Stimulated activated naive B cell treated with anti-CD40 and anti-IgM and Interleukin-4, amounts not matched to agents 10 μg/mL and 1 μg/mL and 100 μg/mL, for 72 hours (primary cell): ENCODE data around the gene INSIG2.
A peak's percentile ranks its signal among the peaks of the same experiment; 100 is the strongest.
"Not testable (repeated sequence)": the region's sequence is repeated elsewhere in the genome, so short reads cannot be mapped to it uniquely, and the experiment has no call there.

Source experiments
- ATAC-seq, 2 donors: fragments of 150-1000 bp; cut with Tn5 transposase; replicated peaks; 2 replicates each; pipeline ENCODE4 v1.10.0; 2021; ENCODE audit warnings: moderate library complexity in 1 of 2
- DNase-seq: peaks from one replicate; pipeline ENCODE4 v3.0.0; 2021
- H3K27ac Mint-ChIP-seq: one replicate; pipeline ENCODE4 v1.8.0; 2022; ENCODE audit warnings: mild to moderate bottlenecking, mixed read lengths
- H3K27me3 Mint-ChIP-seq, 2 donors: one replicate each; pipeline ENCODE4 v1.8.0; 2022; ENCODE audit warnings: mixed read lengths in 2 of 2
- H3K36me3 Mint-ChIP-seq, 2 donors: one replicate each; pipeline ENCODE4 v1.8.0; 2022; ENCODE audit warnings: mixed read lengths in 2 of 2, mild to moderate bottlenecking in 1 of 2
- H3K4me1 Mint-ChIP-seq, 2 donors: one replicate each; pipeline ENCODE4 v1.8.0; 2022; ENCODE audit warnings: mixed read lengths in 2 of 2, mild to moderate bottlenecking in 1 of 2
- H3K4me3 Mint-ChIP-seq, 2 donors: one replicate each; pipeline ENCODE4 v1.8.0; 2022; ENCODE audit warnings: mild to moderate bottlenecking in 2 of 2, mixed read lengths in 2 of 2, moderate library complexity in 1 of 2
- H3K9me3 Mint-ChIP-seq, 2 donors: one replicate each; pipeline ENCODE4 v1.8.0; 2022; ENCODE audit warnings: mixed read lengths in 2 of 2, mild to moderate bottlenecking in 1 of 2

INSIG2 gene

DNA sequence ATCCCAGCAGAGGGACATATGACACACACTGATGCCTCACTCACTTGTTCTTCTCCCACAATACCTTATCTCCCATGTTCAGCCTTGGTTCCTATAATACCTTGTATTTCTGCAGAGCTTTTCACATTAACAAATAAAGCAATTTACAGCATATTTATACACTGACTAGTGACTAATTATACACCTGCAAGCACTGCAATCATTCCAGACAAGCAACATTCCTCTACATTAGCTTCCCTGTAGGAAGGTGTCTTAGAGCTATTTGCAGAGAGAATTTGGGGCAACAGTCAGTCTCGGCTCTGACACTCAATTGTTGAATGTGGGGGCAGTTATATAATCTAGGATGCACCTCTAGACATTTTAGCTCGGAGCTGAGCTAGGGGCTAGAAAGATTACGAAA, 9.5 kb upstream of the INSIG2 start:
- Mint-ChIP-seq H3K4me1 (no peaks in the 10 kb centered on the region), H3K27ac (no peak overlapping the region), H3K9me3 (no peaks in the 10 kb centered on the region), H3K4me3 (no peak overlapping the region), H3K27me3 (peaks cover 7 to 27% of the 10 kb centered on the region in 2 donors), H3K36me3 (no peaks in the 10 kb centered on the region)
- ATAC-seq: no peak
- no peak for DNase-seq

DNA sequence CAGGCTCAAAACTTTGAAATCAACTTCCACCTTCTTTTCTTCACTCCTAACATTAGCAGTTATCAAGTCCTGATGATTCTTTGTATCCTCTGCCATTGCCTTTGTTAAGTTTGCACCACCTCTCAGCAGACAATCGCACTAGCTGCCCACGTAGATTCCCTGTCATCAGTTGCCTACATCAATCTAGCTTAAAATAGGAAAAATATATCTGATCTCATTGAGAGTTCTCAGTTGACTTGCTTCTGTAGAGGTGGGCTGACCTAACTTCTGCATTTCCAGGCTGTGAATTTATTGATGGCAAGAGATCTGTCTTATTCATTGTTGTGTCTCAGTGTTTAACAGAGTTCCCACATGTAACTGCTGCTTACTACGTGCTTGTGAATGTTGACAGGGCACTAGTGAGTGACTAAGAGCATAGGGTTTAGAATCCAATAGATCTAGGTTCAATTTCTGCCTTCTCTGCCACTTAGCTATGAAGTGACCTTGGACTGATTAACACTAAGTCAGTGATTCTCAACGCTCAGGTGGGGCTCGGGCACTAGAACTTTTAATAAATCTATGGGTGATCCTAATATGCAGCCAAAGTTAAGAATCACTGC, 3.7 kb upstream of the INSIG2 start:
- H3K27me3 Mint-ChIP-seq: peaks cover 8 to 23% of the 10 kb centered on the region in 2 donors
- no peak overlapping the region for H3K27ac Mint-ChIP-seq
- no peak for ATAC-seq
- no peaks in the 10 kb centered on the region for H3K36me3 Mint-ChIP-seq
- H3K4me1 Mint-ChIP-seq: no peaks in the 10 kb centered on the region
- no peaks in the 10 kb centered on the region for H3K9me3 Mint-ChIP-seq
- no peak for DNase-seq
- H3K4me3 Mint-ChIP-seq: no peak overlapping the region

DNA sequence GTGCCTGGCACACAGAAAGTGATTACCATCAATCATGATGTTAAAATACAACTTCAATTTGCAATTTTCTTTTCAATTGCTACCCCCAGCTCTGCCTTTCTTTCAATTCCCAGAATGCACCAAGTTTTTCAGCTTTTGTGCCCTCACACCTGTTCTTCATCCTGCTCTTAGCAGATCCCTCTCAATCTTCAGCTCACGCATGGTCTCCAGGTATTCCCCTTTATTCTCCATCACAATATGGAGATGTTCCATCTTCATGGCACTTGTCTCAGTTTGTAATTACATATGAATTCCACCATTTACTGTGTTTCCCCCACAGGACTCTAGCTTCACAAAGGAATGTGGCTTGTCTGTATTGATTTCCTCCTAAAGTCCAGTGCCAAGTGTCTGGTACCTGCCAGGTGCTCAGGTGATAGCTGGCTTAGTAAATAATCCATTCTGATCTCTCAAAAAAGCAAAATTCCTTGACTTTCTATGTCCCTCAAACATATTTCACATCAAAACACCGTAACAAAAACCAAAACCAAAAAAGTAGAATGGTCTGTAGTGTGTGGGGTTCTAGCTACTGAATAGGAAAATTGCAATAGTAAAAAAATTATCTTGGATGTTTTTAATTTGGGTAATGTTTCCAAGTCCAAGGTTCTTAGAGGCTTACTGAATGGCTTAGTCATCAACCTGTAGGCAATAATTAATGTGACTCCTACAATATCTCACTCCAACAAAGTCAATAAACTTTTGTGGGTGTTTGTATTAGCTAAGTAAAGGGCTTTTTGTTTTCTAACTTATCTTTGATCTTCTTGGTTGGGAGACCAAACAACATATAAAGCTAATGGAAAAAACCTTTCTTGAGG, 2.9 kb upstream of the INSIG2 start:
- no peak overlapping the region for H3K4me3 Mint-ChIP-seq
- H3K27ac Mint-ChIP-seq: no peak overlapping the region
- H3K4me1 Mint-ChIP-seq: no peaks in the 10 kb centered on the region
- ATAC-seq: no peak
- no peaks in the 10 kb centered on the region for H3K36me3 Mint-ChIP-seq
- peaks cover 8 to 20% of the 10 kb centered on the region in 2 donors for H3K27me3 Mint-ChIP-seq
- no peaks in the 10 kb centered on the region for H3K9me3 Mint-ChIP-seq
- no peak for DNase-seq

DNA sequence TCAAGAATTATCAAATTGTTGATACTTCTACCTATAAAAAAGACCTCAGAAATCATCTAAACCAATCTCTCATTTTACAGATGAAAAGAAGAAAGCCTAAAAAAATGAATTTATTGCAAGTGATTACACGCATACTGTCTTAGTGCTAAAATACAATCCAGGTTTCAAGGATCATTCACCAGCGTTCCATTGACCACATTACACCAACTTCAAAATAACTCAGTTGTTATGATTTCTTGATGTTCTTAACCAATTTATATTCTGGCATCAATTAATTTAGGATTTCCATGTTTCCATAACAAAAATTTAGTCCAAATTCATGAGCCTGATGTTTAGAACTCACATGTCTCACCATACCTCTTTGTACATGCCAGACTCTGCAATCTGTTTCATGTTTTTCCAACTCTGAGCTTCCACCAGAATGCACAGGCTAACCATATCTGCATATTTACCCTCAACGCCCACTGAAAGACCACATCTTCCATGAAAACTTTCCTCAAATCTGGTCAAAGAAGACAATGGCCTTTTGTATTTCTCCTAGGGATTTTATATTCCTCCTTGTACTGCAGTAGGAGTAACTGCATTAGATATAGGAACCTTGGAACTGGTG, 2.1 kb upstream of the INSIG2 start:
- Mint-ChIP-seq H3K36me3 (no peaks in the 10 kb centered on the region), H3K27me3 (peaks cover 8 to 18% of the 10 kb centered on the region in 2 donors), H3K27ac (no peak overlapping the region), H3K9me3 (no peaks in the 10 kb centered on the region), H3K4me3 (no peak overlapping the region), H3K4me1 (no peaks in the 10 kb centered on the region)
- ATAC-seq: no peak
- no peak for DNase-seq

DNA sequence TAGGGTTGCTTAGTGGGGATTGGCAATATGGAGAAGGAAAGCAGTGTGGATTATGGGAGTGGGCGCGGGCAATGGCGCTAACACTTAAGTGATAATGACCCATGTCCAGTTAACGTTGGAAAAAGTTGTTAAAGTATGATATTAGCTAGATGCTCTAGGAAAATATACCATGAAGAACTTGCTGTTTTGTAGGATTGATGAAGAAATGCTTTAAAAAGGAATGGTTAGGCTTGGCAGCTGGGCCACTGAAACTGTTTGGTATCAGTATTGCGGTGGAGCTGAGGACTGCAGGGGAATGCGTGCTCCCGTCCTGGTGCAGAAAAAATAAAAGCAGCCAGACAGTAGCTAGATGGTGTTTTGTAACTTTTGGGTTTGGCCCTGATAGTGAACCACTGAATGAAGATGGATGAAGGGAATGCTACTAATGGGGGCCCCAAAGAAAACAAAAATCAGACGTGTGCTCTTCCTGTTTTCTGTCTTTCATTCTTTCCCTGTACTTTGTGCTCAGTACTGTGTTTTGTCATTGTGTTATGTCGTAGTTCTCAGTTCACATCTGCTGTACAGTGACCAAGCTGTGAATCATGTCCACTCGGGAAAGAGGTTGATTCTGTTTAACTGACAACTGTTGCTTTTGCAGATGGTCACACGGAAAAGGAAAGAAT, 999 bp downstream of the INSIG2 start:
- H3K27ac Mint-ChIP-seq: no peak overlapping the region
- peak overlapping the region; percentile 92 to 96 for H3K4me3 Mint-ChIP-seq
- peak in 1 of 2 donors; percentile 30 for ATAC-seq
- peaks cover 0 to 2% of the 10 kb centered on the region in 2 donors for H3K9me3 Mint-ChIP-seq
- peaks cover 3 to 6% of the 10 kb centered on the region in 2 donors for H3K4me1 Mint-ChIP-seq
- H3K36me3 Mint-ChIP-seq: peaks cover 2 to 4% of the 10 kb centered on the region in 2 donors
- no peak for DNase-seq
- peaks cover 1% of the 10 kb centered on the region in 2 donors for H3K27me3 Mint-ChIP-seq

DNA sequence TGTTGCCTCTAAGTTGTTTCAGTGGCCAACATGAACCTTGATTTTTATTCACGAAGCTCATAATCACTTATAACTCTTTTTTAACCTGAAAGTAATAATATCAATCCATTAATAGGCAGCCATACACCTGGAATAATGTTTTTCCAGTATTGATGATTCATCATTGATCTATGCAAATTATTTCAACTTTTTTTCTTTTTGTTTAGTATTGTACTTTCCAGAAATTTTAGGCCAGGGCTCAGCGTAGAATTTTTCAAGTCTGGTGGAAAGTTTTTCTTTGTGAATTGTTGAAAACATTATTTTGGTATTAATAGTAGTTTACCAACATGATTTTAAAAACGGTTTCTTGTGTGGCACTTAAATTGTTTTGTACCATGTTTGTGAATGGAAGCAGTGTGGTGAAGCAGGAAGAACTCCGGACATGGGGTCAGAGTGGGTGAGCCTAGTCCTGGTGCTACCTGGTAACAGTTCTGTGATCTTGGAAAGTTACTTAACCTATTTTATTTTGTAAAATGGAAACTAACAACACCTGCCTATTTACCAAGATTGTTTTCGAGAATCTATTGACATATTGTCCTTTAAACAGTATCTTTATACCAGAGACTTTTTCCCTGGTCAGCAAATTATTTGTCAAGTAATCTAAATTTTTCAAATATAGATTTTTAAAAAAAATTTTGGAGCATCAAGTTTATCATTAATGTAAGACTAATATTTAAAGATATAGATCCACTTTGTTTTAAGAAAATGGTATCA, 2.3 kb downstream of the INSIG2 start:
- Mint-ChIP-seq H3K4me3 (no peak overlapping the region), H3K36me3 (peaks cover 2 to 4% of the 10 kb centered on the region in 2 donors)

DNA sequence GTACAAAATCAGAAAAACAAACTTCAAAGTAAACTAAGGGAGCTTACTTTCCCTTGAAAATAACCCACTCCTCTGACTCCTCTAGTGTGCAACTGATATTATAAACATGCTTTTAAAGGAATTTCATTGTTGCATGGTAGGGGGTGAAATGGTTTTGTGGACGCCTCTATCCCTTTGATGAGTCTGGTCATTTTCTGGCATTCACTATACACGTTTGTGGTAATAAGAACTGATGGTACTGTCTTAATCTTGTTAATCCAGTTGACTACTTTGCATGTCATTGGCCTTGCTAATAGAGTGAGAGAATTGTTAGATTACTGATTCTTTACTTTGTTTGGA, 2.8 kb downstream of the INSIG2 start:
- Mint-ChIP-seq H3K36me3 (peaks cover 2 to 4% of the 10 kb centered on the region in 2 donors), H3K27ac (no peak overlapping the region), H3K4me3 (no peak overlapping the region), H3K4me1 (peaks cover 6 to 12% of the 10 kb centered on the region in 2 donors), H3K27me3 (no peaks in the 10 kb centered on the region), H3K9me3 (peaks cover 0 to 2% of the 10 kb centered on the region in 2 donors)
- DNase-seq: no peak
- no peak for ATAC-seq

More for the DNA sequence above, 2.3 kb downstream of the INSIG2 start:
- ATAC-seq (no peak), DNase-seq (no peak)
- no peaks in the 10 kb centered on the region for H3K27me3 Mint-ChIP-seq
- H3K27ac Mint-ChIP-seq: no peak overlapping the region
- H3K4me1 Mint-ChIP-seq: peaks cover 4 to 9% of the 10 kb centered on the region in 2 donors
- peaks cover 0 to 2% of the 10 kb centered on the region in 2 donors for H3K9me3 Mint-ChIP-seq

DNA sequence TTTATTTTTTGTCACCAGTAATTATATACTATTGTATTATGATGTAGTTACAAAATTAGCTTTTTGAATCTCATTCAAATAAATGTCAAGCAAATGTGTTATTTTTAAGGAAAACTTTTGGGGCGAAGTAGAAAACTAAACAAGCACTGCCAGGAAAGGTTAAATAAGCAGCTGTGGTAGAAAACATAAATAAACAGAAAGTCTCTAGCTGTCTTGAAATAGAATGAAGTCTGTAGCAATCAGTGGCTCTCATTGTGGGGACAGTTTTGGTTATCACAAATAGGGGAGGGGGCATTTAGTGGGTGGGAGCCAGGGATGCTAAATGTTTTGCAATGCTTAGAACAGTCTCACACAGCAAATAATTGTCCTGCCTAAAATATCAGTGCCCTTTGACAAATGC, 3.4 kb downstream of the INSIG2 start:
- Mint-ChIP-seq H3K36me3 (peaks cover 2 to 4% of the 10 kb centered on the region in 2 donors), H3K4me3 (no peak overlapping the region), H3K27me3 (no peaks in the 10 kb centered on the region), H3K27ac (no peak overlapping the region), H3K4me1 (peaks cover 6 to 12% of the 10 kb centered on the region in 2 donors), H3K9me3 (peaks cover 0 to 2% of the 10 kb centered on the region in 2 donors)
- ATAC-seq (no peak), DNase-seq (no peak)

DNA sequence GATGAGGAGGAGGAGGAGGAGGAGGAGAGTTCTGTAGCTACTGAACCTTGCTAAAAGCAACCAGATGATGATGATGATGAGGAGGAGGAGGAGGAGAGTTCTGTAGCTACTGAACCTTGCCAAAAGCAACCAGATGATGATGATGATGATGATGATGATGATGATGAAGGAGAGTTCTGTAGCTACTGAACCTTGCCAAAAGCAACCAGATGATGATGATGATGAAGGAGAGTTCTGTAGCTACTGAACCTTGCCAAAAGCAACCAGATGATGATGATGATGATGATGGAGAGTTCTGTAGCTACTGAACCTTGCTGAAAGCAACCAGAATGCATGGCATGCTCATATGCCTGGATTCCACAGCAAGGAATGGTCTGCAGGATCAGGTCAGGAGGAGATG, 5.8 kb downstream of the INSIG2 start:
- ATAC-seq, H3K27ac Mint-ChIP-seq, H3K4me3 Mint-ChIP-seq, H3K27me3 Mint-ChIP-seq, DNase-seq, H3K9me3 Mint-ChIP-seq: not testable (repeated sequence)
- Mint-ChIP-seq H3K36me3 (peaks cover 6 to 12% of the 10 kb centered on the region in 2 donors), H3K4me1 (peaks cover 6 to 25% of the 10 kb centered on the region in 2 donors)

DNA sequence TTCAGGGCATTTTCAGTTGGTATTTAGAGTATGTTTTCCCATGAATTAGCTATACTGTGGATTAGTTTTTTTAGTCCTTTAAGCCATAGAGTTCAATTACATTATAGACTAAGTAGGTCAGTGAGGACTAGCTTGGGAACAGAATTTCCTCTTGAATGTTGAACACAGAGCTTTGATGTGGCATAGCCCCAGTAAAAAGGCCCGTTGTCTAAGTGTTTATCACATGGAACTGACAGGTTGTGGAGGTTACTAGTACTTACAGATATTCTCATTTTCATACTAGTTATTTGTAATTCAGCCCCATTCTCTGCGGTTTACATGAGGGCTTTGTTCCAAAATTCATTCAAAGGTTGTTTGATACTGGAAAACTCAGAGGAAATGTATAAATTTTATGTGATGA, 6.2 kb downstream of the INSIG2 start:
- ATAC-seq: no peak

DNA sequence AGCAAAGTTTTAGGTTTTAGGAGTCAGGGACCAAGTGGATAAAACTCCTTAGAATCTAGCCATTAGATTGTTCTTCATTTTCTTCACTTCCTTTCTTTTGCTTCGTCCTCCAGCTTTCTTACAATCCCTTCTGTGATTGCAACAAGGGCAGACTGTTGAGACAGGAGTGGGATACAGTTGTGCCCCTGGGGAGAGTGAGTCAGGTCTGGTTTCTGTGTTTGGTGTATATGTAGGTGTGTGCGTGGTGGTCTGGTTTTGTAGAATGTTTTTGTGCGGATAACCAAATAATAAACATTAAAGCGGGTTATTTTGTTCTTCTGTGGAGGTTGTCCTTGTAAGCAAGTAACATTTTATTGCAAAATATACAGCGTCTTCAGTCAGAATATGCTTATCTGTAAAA, 7.3 kb downstream of the INSIG2 start:
- Mint-ChIP-seq H3K36me3 (peaks cover 12 to 17% of the 10 kb centered on the region in 2 donors), H3K27ac (no peak overlapping the region), H3K27me3 (no peaks in the 10 kb centered on the region), H3K9me3 (peaks cover 0 to 2% of the 10 kb centered on the region in 2 donors), H3K4me1 (peaks cover 11 to 25% of the 10 kb centered on the region in 2 donors), H3K4me3 (no peak overlapping the region)
- ATAC-seq: peak; percentile 50 to 52
- DNase-seq: no peak

More for the DNA sequence above, 6.2 kb downstream of the INSIG2 start:
- peaks cover 6 to 25% of the 10 kb centered on the region in 2 donors for H3K4me1 Mint-ChIP-seq
- no peaks in the 10 kb centered on the region for H3K27me3 Mint-ChIP-seq
- no peak overlapping the region for H3K27ac Mint-ChIP-seq
- peaks cover 0 to 2% of the 10 kb centered on the region in 2 donors for H3K9me3 Mint-ChIP-seq
- H3K36me3 Mint-ChIP-seq: peaks cover 6 to 12% of the 10 kb centered on the region in 2 donors
- DNase-seq: no peak
- no peak overlapping the region for H3K4me3 Mint-ChIP-seq

DNA sequence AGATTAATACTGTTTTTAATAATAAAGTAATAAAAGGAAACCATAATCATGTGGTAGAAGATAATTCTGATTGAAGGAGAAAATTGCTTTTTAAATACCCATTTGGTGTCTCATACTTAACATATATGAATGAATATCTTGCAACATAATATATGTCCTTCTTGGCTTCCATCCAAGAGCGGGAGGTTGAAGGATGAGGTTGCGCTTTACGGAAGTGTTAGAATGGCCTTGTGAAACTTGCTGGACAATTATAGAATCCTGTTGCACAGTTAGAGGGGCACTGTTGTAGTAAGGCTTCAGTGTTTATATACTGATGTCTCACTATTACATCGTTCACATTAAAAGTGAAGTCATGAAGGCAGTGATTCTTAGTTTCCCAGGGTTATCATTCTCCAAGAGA, 9.4 kb downstream of the INSIG2 start:
- Mint-ChIP-seq H3K27ac (no peak overlapping the region), H3K9me3 (peaks cover 0 to under 1% of the 10 kb centered on the region in 2 donors), H3K27me3 (no peaks in the 10 kb centered on the region), H3K4me3 (no peak overlapping the region), H3K4me1 (peaks cover 11 to 21% of the 10 kb centered on the region in 2 donors), H3K36me3 (peaks cover 13 to 22% of the 10 kb centered on the region in 2 donors)
- ATAC-seq (no peak), DNase-seq (no peak)

DNA sequence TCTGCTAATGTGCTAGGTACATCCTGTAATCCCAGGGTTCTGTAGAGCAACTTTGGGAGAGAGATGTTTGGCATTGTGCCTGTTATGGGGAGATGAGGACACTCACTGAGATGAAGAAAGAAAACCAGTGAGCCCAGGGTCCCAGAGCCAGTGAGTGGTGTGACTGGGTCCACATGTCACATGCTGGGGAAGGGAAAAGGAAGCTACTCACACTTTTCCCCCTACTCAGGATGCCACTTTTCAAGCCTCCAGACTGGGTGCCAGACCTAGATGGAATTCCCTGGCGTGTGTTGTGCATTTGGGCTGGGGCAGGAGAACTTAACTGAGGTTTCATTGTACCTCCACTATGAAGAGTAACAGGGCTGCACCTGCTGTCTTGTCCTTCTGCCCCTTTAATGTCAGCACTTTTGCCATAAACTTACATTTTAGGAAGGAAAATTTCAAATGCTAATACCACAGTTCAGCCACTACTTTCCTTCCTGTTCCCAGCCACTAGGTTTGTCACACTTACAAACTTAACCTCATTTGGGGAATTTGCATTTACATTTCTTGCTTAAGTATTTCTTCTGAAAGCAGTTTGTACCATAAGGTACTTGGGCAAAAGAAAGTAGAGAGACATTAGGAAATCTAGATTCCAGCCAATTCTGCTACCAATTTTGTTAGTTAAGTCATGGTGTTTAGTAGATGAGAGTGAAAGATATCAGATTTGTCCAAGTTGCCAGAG, 10.2 kb downstream of the INSIG2 start:
- ATAC-seq: no peak
- DNase-seq: no peak
- Mint-ChIP-seq H3K27me3 (no peaks in the 10 kb centered on the region), H3K4me3 (no peak overlapping the region), H3K36me3 (peaks cover 13 to 20% of the 10 kb centered on the region in 2 donors), H3K27ac (no peak overlapping the region), H3K4me1 (peaks cover 10 to 18% of the 10 kb centered on the region in 2 donors), H3K9me3 (no peaks in the 10 kb centered on the region)
